Measurements from ENCODE around the gene PALMD. TPM values are rescaled to one million over a fixed set of nuclear protein-coding genes. Genes with fewer than 3 reads are reported as not detected.

The PALMD gene
- total RNA-seq, 1 donor from 2014 or later: 0.17 TPM

DNA sequence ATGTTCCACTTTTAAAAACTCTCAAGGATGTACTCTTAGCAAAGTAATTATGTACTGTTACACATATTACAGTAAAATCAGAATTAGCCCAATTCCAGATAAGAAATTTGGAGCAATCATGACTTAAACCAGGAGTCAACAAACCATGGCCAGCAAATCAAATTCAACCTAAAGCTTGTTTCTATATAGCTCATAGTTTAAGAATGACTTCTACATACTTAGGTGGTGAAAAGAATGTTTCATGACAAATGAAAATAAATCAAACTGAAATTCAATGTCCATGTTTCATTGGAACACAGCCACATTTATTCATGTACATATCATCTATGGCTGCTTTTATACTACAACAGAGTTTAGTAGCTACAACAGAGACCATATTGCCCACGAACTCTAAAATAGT, 85.5 kb downstream of the PALMD start:
- no peaks in the 10 kb centered on the region for H3K36me3 ChIP-seq (ENCODE audit: control insufficient read depth, insufficient read depth, low read length)
- H3K4me3 ChIP-seq (ENCODE audit: low read depth, low read length): no peak overlapping the region
- no peak for DNase-seq (ENCODE audit: low read depth)
- TF ChIP-seq, protein P1, sequence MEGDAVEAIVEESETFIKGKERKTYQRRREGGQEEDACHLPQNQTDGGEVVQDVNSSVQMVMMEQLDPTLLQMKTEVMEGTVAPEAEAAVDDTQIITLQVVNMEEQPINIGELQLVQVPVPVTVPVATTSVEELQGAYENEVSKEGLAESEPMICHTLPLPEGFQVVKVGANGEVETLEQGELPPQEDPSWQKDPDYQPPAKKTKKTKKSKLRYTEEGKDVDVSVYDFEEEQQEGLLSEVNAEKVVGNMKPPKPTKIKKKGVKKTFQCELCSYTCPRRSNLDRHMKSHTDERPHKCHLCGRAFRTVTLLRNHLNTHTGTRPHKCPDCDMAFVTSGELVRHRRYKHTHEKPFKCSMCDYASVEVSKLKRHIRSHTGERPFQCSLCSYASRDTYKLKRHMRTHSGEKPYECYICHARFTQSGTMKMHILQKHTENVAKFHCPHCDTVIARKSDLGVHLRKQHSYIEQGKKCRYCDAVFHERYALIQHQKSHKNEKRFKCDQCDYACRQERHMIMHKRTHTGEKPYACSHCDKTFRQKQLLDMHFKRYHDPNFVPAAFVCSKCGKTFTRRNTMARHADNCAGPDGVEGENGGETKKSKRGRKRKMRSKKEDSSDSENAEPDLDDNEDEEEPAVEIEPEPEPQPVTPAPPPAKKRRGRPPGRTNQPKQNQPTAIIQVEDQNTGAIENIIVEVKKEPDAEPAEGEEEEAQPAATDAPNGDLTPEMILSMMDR (IDR thresholded peaks at IDR 0.05; ENCODE audit: insufficient read depth, low read length, poor library complexity, severe bottlenecking): no peak
- no peaks in the 10 kb centered on the region for H3K27me3 ChIP-seq (ENCODE audit: control insufficient read depth, insufficient read depth, low read length)

DNA sequence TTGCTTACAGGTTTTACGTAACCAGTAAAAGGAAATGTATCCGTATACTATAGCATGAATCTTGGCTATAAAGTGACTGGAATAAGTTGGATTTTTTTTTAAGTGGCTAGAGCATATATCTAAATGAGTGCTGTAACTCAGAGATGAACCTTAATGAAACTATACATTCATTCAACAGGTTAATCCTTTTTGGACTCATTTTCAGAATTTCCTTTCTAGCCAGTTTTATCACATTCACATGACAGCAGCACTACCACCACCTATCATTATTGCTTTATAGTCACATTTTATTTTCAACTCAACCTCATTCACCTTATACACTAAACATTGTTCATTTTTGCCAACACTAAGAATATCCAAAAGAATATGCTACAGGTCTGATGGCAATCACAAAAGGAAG, 89.9 kb downstream of the PALMD start:
- no peaks in the 10 kb centered on the region for H3K27me3 ChIP-seq (ENCODE audit: control insufficient read depth, insufficient read depth, low read length)
- H3K4me3 ChIP-seq (ENCODE audit: low read depth, low read length): no peak overlapping the region
- DNase-seq (ENCODE audit: low read depth): no peak
- no peaks in the 10 kb centered on the region for H3K36me3 ChIP-seq (ENCODE audit: control insufficient read depth, insufficient read depth, low read length)
- TF ChIP-seq, protein P1 (IDR thresholded peaks at IDR 0.05; ENCODE audit: insufficient read depth, low read length, poor library complexity, severe bottlenecking): no peak

DNA sequence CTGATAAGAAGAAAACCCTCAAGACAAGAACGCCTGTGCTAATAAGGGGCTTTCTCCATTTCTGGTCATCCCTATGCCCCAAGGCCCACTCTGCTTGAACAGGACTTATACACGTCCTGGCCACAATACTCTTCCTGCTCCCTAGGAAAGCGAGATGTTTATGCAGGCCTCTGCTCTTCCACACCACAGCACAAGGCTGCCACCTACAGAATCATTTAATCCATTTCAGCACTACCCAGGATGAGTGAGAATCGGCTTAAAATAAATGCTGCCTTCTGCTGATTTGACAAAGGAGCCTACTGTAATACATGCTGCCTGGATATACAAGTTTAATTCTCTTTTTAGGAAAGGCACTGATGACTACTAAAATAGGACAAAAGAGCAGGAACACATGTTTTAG, 91.1 kb downstream of the PALMD start:
- TF ChIP-seq, protein P1 (IDR thresholded peaks at IDR 0.05; ENCODE audit: insufficient read depth, low read length, poor library complexity, severe bottlenecking): peak; percentile 43

DNA sequence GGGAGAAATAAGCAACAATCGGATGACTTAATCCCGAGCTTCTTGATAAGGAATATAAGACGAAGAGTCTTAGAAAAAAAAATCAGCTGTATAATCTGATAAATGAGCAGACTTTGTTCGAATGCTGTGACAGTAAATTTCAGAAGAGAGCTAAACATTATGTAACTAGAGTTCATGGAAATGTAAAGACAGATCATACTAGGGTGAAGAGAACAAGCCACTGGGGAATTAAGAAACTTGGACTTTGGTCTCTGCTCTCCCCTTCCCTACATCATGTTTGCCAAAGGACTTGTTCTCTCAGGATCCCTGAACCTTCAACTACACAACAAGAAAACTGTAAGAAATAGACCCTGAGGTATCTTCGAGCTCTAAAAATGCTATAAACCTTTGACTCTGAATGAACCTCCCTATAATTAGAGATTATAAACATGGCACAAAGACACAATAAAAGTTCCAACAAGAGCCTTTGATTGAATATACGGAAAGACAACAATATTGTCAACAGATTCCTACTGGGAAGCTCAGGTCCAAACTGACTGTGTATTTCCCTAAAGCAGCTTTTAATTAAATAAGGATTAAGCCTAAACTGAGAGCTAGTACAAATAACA, 93.0 kb downstream of the PALMD start:
- H3K4me3 ChIP-seq (ENCODE audit: low read depth, low read length): no peak overlapping the region
- H3K27me3 ChIP-seq (ENCODE audit: control insufficient read depth, insufficient read depth, low read length): no peaks in the 10 kb centered on the region
- DNase-seq (ENCODE audit: low read depth): no peak
- no peaks in the 10 kb centered on the region for H3K36me3 ChIP-seq (ENCODE audit: control insufficient read depth, insufficient read depth, low read length)
- TF ChIP-seq, protein P1 (IDR thresholded peaks at IDR 0.05; ENCODE audit: insufficient read depth, low read length, poor library complexity, severe bottlenecking): no peak

More for the DNA sequence above, 91.1 kb downstream of the PALMD start:
- Histone ChIP-seq H3K4me3 (ENCODE audit: low read depth, low read length) (no peak overlapping the region), H3K27me3 (ENCODE audit: control insufficient read depth, insufficient read depth, low read length) (no peaks in the 10 kb centered on the region), H3K36me3 (ENCODE audit: control insufficient read depth, insufficient read depth, low read length) (no peaks in the 10 kb centered on the region)
- DNase-seq (ENCODE audit: low read depth): peak; percentile 26

DNA sequence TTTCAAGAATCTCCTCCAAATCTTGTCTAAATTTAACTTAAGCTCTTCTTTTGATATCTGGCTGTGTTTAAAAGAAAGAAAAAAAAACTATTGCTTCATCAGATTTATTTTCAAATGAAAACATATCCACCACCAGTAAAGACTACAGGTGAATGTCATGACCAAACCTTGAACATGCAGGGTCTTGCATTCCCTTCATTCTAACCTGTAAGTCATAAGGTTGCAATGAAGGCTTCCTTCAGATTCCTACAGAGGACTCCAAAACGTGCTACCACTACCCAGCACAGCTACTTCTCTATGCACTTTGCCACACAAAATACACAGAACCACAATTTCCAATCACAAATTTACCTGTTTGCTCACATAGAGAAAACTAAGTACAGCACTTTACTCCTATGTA, 94.2 kb downstream of the PALMD start:
- H3K4me3 ChIP-seq (ENCODE audit: low read depth, low read length): no peak overlapping the region
- no peaks in the 10 kb centered on the region for H3K36me3 ChIP-seq (ENCODE audit: control insufficient read depth, insufficient read depth, low read length)
- no peak for DNase-seq (ENCODE audit: low read depth)
- TF ChIP-seq, protein P1 (IDR thresholded peaks at IDR 0.05; ENCODE audit: insufficient read depth, low read length, poor library complexity, severe bottlenecking): no peak
- no peaks in the 10 kb centered on the region for H3K27me3 ChIP-seq (ENCODE audit: control insufficient read depth, insufficient read depth, low read length)

Other genes starting within 250 kb of the PALMD start
- 1.3 and 2.7 TPM in 2 replicates for gene FRRS1, start 120.5 kb downstream of the PALMD start, total RNA-seq
- gene AGL, start 204.2 kb downstream of the PALMD start, total RNA-seq: 12.7 and 15.4 TPM in 2 replicates

Data from kidney epithelial cell (primary cell).